Endodermal cell (in vitro differentiated cells): ENCODE results near the gene PHLPP1. TPM values are rescaled to one million over a fixed set of nuclear protein-coding genes. Genes with fewer than 3 reads are reported as not detected.

Experiments
- DNase-seq: peaks from one replicate; pipeline ENCODE4 v3.0.0-alpha.2; 2017
- H3K27ac ChIP-seq: 2 replicates; pipeline ENCODE4 v1.5.1; 2013; ENCODE audit warnings: mild to moderate bottlenecking, low read depth, low read length, moderate library complexity
- H3K27me3 ChIP-seq: 2 replicates; pipeline ENCODE4 v1.6.1; 2013; ENCODE audit warnings: mild to moderate bottlenecking, low read length, moderate library complexity; ENCODE audit not compliant: insufficient read depth, control insufficient read depth, poor library complexity, severe bottlenecking
- H3K36me3 ChIP-seq: 2 replicates; pipeline ENCODE4 v1.7.0; 2013; ENCODE audit warnings: mild to moderate bottlenecking, low read length, moderate library complexity; ENCODE audit not compliant: control insufficient read depth, insufficient read depth
- H3K4me1 ChIP-seq: one replicate; pipeline ENCODE4 v1.7.0; 2013; ENCODE audit warnings: low read length; ENCODE audit not compliant: control insufficient read depth, insufficient read depth
- H3K4me3 ChIP-seq: 2 replicates; pipeline ENCODE4 v1.5.1; 2013; ENCODE audit warnings: mild to moderate bottlenecking, low read length, moderate library complexity
- H3K9ac ChIP-seq: 2 replicates; pipeline ENCODE4 v1.6.1; 2013; ENCODE audit warnings: mild to moderate bottlenecking, low read length, moderate library complexity; ENCODE audit not compliant: poor library complexity, severe bottlenecking; ENCODE audit errors: extremely low read depth
- H3K9me3 ChIP-seq: 2 replicates; pipeline ENCODE4 v1.6.1; 2013; ENCODE audit warnings: mild to moderate bottlenecking, low read length, moderate library complexity; ENCODE audit not compliant: control insufficient read depth
- H3K27ac Mint-ChIP-seq: 2 replicates; pipeline ENCODE4 v1.8.0; 2020; ENCODE audit warnings: mixed read lengths
- H3K27me3 Mint-ChIP-seq: 2 replicates; pipeline ENCODE4 v1.8.0; 2021; ENCODE audit warnings: mild to moderate bottlenecking, mixed read lengths; ENCODE audit not compliant: insufficient read depth
- H3K36me3 Mint-ChIP-seq: 2 replicates; pipeline ENCODE4 v1.8.0; 2020; ENCODE audit warnings: low read depth, mixed read lengths
- H3K4me1 Mint-ChIP-seq: 2 replicates; pipeline ENCODE4 v1.8.0; 2020; ENCODE audit warnings: mixed read lengths
- H3K4me3 Mint-ChIP-seq: 2 replicates; pipeline ENCODE4 v1.8.0; 2020; ENCODE audit warnings: mild to moderate bottlenecking, moderate library complexity, mixed read lengths
- H3K9me3 Mint-ChIP-seq: 2 replicates; pipeline ENCODE4 v1.8.0; 2020; ENCODE audit warnings: mild to moderate bottlenecking, mixed read lengths
- CTCF ChIP-seq: fragments of 200-600 bp; sonication (generic); conservative IDR thresholded peaks from 2 replicates; pipeline ENCODE4 v1.5.0; 2021; ENCODE audit warnings: antibody characterized with exemption, mild to moderate bottlenecking
- WGBS, 2 experiments: methylation state at CpG; one replicate each; pipeline versions ENCODE4 v1.1.5 to v1.1.7; 2013; ENCODE audit warnings: missing lambda C conversion rate in 2 of 2, mixed read lengths in 1 of 2; ENCODE audit not compliant: insufficient coverage in 1 of 2, insufficient read length in 1 of 2; 5-methylcytosine and 5-hydroxymethylcytosine counted together
- total RNA-seq, 2 donors: library from RNA; stranded (reverse); fragmentation: NEBNext Ultra II Directional in 1 of 2; extraction: Animal tissue kit (Norgen Biotek cat#: 25700) in 1 of 2; gene quantifications; 2 replicates in 1 of 2; 3 replicates in 1 of 2; pipeline ENCODE4 v1.2.1, GENCODE V29; 2021

PHLPP1 gene
- total RNA-seq, 2 donors from 2014 or later, result 19.8 to 28.1 TPM

GRCh38 chr18:62875323-62875722 is 160.0 kb downstream of the PHLPP1 start:
- peaks cover 16% of the 10 kb centered on the region for H3K4me1 Mint-ChIP-seq
- H3K27me3 ChIP-seq, result no peaks in the 10 kb centered on the region
- H3K27ac ChIP-seq, result no peak overlapping the region
- peaks cover 3% of the 10 kb centered on the region for H3K36me3 Mint-ChIP-seq
- H3K9me3 Mint-ChIP-seq, result no peaks in the 10 kb centered on the region
- H3K9me3 ChIP-seq, result no peaks in the 10 kb centered on the region
- no peak for TF ChIP-seq CTCF
- no peaks in the 10 kb centered on the region for H3K36me3 ChIP-seq
- H3K27me3 Mint-ChIP-seq, result no peaks in the 10 kb centered on the region
- no peak overlapping the region for H3K4me3 Mint-ChIP-seq
- DNase-seq, result no peak
- no peak overlapping the region for H3K4me3 ChIP-seq
- no peak overlapping the region for H3K9ac ChIP-seq
- H3K27ac Mint-ChIP-seq, result no peak overlapping the region
- no peaks in the 10 kb centered on the region for H3K4me1 ChIP-seq
- 86% methylated on average over 3 of the region's 3 CpGs for WGBS, 2 experiments

- Mint-ChIP-seq H3K36me3 (peaks cover 3% of the 10 kb centered on the region), H3K4me1 (peaks cover 16% of the 10 kb centered on the region), H3K27ac (peak overlapping the region; percentile 55), H3K9me3 (no peaks in the 10 kb centered on the region), H3K27me3 (no peaks in the 10 kb centered on the region), H3K4me3 (no peak overlapping the region)
- Histone ChIP-seq H3K4me3 (no peak overlapping the region), H3K27ac (no peak overlapping the region), H3K36me3 (no peaks in the 10 kb centered on the region), H3K9ac (no peak overlapping the region), H3K27me3 (no peaks in the 10 kb centered on the region), H3K4me1 (no peaks in the 10 kb centered on the region), H3K9me3 (no peaks in the 10 kb centered on the region)
- TF ChIP-seq CTCF, result no peak
- no peak for DNase-seq
- 92 to 100% methylated on average over 1 to 4 of the region's 4 CpGs for WGBS, 2 experiments
These were observed 160.8 kb downstream of the PHLPP1 start for GRCh38 chr18:62876111-62876510.

GRCh38 chr18:62876828-62877227 is 161.5 kb downstream of the PHLPP1 start:
- Histone ChIP-seq H3K27ac (peak overlapping the region; percentile 85), H3K4me1 (no peaks in the 10 kb centered on the region), H3K36me3 (no peaks in the 10 kb centered on the region), H3K9ac (peak overlapping the region; percentile 33), H3K4me3 (no peak overlapping the region), H3K9me3 (no peaks in the 10 kb centered on the region), H3K27me3 (no peaks in the 10 kb centered on the region)
- TF ChIP-seq CTCF, result no peak
- H3K27ac Mint-ChIP-seq, result peak overlapping the region; percentile 50
- peaks cover 16% of the 10 kb centered on the region for H3K4me1 Mint-ChIP-seq
- no peaks in the 10 kb centered on the region for H3K27me3 Mint-ChIP-seq
- H3K36me3 Mint-ChIP-seq, result peaks cover 4% of the 10 kb centered on the region
- 80 to 100% methylated on average over 1 to 2 of the region's 3 CpGs for WGBS, 2 experiments
- DNase-seq, result no peak
- no peak overlapping the region for H3K4me3 Mint-ChIP-seq
- no peaks in the 10 kb centered on the region for H3K9me3 Mint-ChIP-seq
